ENCODE measurements around the gene RADX.
A peak's percentile ranks its signal among the peaks of the same experiment; 100 is the strongest.

RADX gene

GRCh38 chrX:106692425-106693065, 80.8 kb downstream of the RADX start:
- no peak for DNase-seq (ENCODE audit: low spot score)

- no peak for DNase-seq (ENCODE audit: low spot score)
Measured at GRCh38 chrX:106696502-106696901, 84.7 kb downstream of the RADX start.

GRCh38 chrX:106698693-106699092, 86.9 kb downstream of the RADX start:
- DNase-seq (ENCODE audit: low spot score), result no peak

- no peak for DNase-seq (ENCODE audit: low spot score)
Measured at GRCh38 chrX:106702636-106703035, 90.9 kb downstream of the RADX start.

GRCh38 chrX:106706466-106706865, 94.7 kb downstream of the RADX start:
- DNase-seq (ENCODE audit: low spot score), result no peak

GRCh38 chrX:106707771-106708454, 96.1 kb downstream of the RADX start:
- no peak for DNase-seq (ENCODE audit: low spot score)

GRCh38 chrX:106710771-106711170, 99.0 kb downstream of the RADX start:
- DNase-seq (ENCODE audit: low spot score), result no peak

GRCh38 chrX:106711375-106711774, 99.6 kb downstream of the RADX start:
- no peak for DNase-seq (ENCODE audit: low spot score)

GRCh38 chrX:106716004-106716403, 104.2 kb downstream of the RADX start:
- no peak for DNase-seq (ENCODE audit: low spot score)

GRCh38 chrX:106716463-106716862, 104.7 kb downstream of the RADX start:
- DNase-seq (ENCODE audit: low spot score), result no peak

GRCh38 chrX:106718709-106719108, 106.9 kb downstream of the RADX start:
- DNase-seq (ENCODE audit: low spot score), result no peak

GRCh38 chrX:106725931-106726330, 114.2 kb downstream of the RADX start:
- DNase-seq (ENCODE audit: low spot score), result no peak

- DNase-seq (ENCODE audit: low spot score), result peak; percentile 4
Measured at GRCh38 chrX:106726485-106727437, 115.0 kb downstream of the RADX start, which contains the start of gene RNF128. RNF128 (plus strand) TSS chrX:106726701; CDS start chrX:106726914, 213 bp downstream.

- no peak for DNase-seq (ENCODE audit: low spot score)
Measured at GRCh38 chrX:106728337-106728736, 116.6 kb downstream of the RADX start.

Measured in activated CD4-positive, alpha-beta T cell treated with anti-CD3 and anti-CD28 coated beads, Interleukin-2, Interleukin-4, amounts not matched to agents 100 ng/mL and 50 ng/mL, durations not matched to agents 16 hours and 8 hours (primary cell).